GM12878 (cell line): ENCODE measurements around the gene NAA10.

ENCODE experiments used
- HDAC2 ChIP-seq: fragments of 200-600 bp; sonication (generic); IDR thresholded peaks from 2 replicates; pipeline ENCODE4 v1.6.1; 2017
- NBN ChIP-seq: fragments of 450-650 bp; IDR thresholded peaks from 2 replicates; pipeline ENCODE4 v1.6.1; 2016
- TF ChIP-seq, protein P1 (sequence below), 3 experiments: IDR thresholded peaks in 2 of 3; conservative IDR thresholded peaks in 1 of 3; 2 replicates each; pipeline ENCODE4 v1.5.1; 2011; ENCODE audit warnings: low read depth in 3 of 3, low read length in 3 of 3, mild to moderate bottlenecking in 3 of 3, control low read depth in 2 of 3, moderate library complexity in 2 of 3, inconsistent platforms in 1 of 3, mixed read lengths in 1 of 3; ENCODE audit not compliant: control insufficient read depth in 2 of 3, insufficient read depth in 1 of 3; ENCODE audit errors: extremely low read depth in 1 of 3

- TF ChIP-seq HDAC2 (no peak), NBN (no peak)
- TF ChIP-seq, protein P1, sequence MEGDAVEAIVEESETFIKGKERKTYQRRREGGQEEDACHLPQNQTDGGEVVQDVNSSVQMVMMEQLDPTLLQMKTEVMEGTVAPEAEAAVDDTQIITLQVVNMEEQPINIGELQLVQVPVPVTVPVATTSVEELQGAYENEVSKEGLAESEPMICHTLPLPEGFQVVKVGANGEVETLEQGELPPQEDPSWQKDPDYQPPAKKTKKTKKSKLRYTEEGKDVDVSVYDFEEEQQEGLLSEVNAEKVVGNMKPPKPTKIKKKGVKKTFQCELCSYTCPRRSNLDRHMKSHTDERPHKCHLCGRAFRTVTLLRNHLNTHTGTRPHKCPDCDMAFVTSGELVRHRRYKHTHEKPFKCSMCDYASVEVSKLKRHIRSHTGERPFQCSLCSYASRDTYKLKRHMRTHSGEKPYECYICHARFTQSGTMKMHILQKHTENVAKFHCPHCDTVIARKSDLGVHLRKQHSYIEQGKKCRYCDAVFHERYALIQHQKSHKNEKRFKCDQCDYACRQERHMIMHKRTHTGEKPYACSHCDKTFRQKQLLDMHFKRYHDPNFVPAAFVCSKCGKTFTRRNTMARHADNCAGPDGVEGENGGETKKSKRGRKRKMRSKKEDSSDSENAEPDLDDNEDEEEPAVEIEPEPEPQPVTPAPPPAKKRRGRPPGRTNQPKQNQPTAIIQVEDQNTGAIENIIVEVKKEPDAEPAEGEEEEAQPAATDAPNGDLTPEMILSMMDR (IDR thresholded peaks at IDR 0.05 in 2 of 3, conservative IDR thresholded peaks at IDR 0.05 in 1 of 3; ENCODE audit: control insufficient read depth in 2 of 3, extremely low read depth in 1 of 3, insufficient read depth in 1 of 3, low read depth in 3 of 3, low read length in 3 of 3): no peak
Observed at GRCh38 chrX:153974726-153975286, 40.0 kb upstream of the NAA10 start.
